Panc1 (cell line): ENCODE data around the gene IL36G. TPM values are rescaled to one million over a fixed set of nuclear protein-coding genes. Genes with fewer than 3 reads are reported as not detected.
A peak's percentile ranks its signal among the peaks of the same experiment; 100 is the strongest.

ENCODE experiments used
- ATAC-seq: fragments of 200-7000 bp; cut with Tn5 transposase; 2 replicates; pipeline ENCODE4 v1.9.1; 2020; ENCODE audit warnings: mild to moderate bottlenecking, moderate library complexity
- BruUV-seq: library from RNA; stranded (reverse); fragments of 400-500 nt; replicated peaks from 2 replicates; lab custom pipeline; 2021; lab: Mats Ljungman, UMichigan
- CTCF ChIA-PET: fragments of 300-600 bp; sonication (Branson Sonifier 250); formaldehyde crosslinking; loops from one replicate; lab custom pipeline; 2022; ENCODE audit warnings: antibody characterized with exemption; lab: Charles Lee
- POLR2A ChIA-PET: fragments of 300-600 bp; sonication (Branson Sonifier 250); formaldehyde crosslinking; loops from one replicate; lab custom pipeline; 2022; ENCODE audit warnings: antibody characterized with exemption; lab: Charles Lee
- DNase-seq: peaks from one replicate; pipeline ENCODE4 v3.0.0-alpha.2; 2010; ENCODE audit warnings: low read depth, low spot score
- H3K27ac ChIP-seq: 2 replicates; pipeline ENCODE4 v1.5.1; 2011; ENCODE audit warnings: mild to moderate bottlenecking, low read length, inconsistent platforms
- H3K27me3 ChIP-seq: fragments of 200-500 bp; sonication (Bioruptor generic); 2 replicates; pipeline ENCODE4 v1.6.0; 2014; ENCODE audit warnings: low read length, inconsistent platforms; ENCODE audit not compliant: control insufficient read depth, insufficient read depth
- H3K36me3 ChIP-seq: fragments of 200-500 bp; sonication (Bioruptor generic); 2 replicates; pipeline ENCODE4 v1.5.1; 2014; ENCODE audit warnings: inconsistent platforms, mild to moderate bottlenecking, low read length, moderate library complexity; ENCODE audit not compliant: control insufficient read depth, insufficient read depth
- H3K4me1 ChIP-seq: 2 replicates; pipeline ENCODE4 v1.5.1; 2011; ENCODE audit warnings: inconsistent platforms, mild to moderate bottlenecking, low read length, moderate library complexity; ENCODE audit not compliant: control insufficient read depth, insufficient read depth
- H3K4me3 ChIP-seq, 2 experiments: 2 replicates each; pipeline ENCODE4 v1.5.1; 2011 to 2012; ENCODE audit warnings: low read depth in 2 of 2, low read length in 2 of 2, mild to moderate bottlenecking in 2 of 2, inconsistent platforms in 1 of 2, moderate library complexity in 1 of 2
- H3K9me3 ChIP-seq: fragments of 200-500 bp; sonication (Bioruptor generic); 2 replicates; pipeline ENCODE4 v1.5.1; 2014; ENCODE audit warnings: low read depth, mild to moderate bottlenecking, inconsistent platforms, low read length, moderate library complexity; ENCODE audit not compliant: control insufficient read depth, insufficient read depth
- CTCF ChIP-seq: fragments of 450-650 bp; IDR thresholded peaks from 2 replicates; pipeline ENCODE4 v1.5.1; 2017; ENCODE audit warnings: mild to moderate bottlenecking
- POLR2AphosphoS5 ChIP-seq: IDR thresholded peaks from 2 replicates; pipeline ENCODE4 v1.6.1; 2012; ENCODE audit warnings: mild to moderate bottlenecking, low read depth, low read length, moderate library complexity
- REST ChIP-seq, 2 experiments: IDR thresholded peaks; 2 replicates each; pipeline ENCODE4 v1.6.1; 2011 to 2012; ENCODE audit warnings: low read depth in 2 of 2, control low read depth in 1 of 2, low read length in 1 of 2, mild to moderate bottlenecking in 1 of 2, moderate library complexity in 1 of 2; ENCODE audit not compliant: insufficient read depth in 1 of 2
- SIN3A ChIP-seq: IDR thresholded peaks from 2 replicates; pipeline ENCODE4 v1.6.1; 2012; ENCODE audit warnings: low read depth, mild to moderate bottlenecking, low read length, moderate library complexity, borderline replicate concordance; ENCODE audit not compliant: insufficient read depth
- TCF7L2 ChIP-seq: IDR thresholded peaks from 2 replicates; pipeline ENCODE4 v1.6.1; 2011; ENCODE audit warnings: mild to moderate bottlenecking, low read depth, low read length, inconsistent platforms
- in situ Hi-C: cut with HindIII; loops from 2 replicates; pipeline ENCODE4 v1.10.0; 2016; ENCODE audit warnings: low sequenced_read_pairs, low pct_unique_long_range_greater_than_20kb
- intact Hi-C: fragments of 100-400 bp; cut with micrococcal nuclease; formaldehyde crosslinking; loops from one replicate; pipeline ENCODE4 v1.10.0; 2022; ENCODE audit not compliant: unreplicated experiment
- total RNA-seq: library from RNA; stranded (reverse); gene quantifications from one replicate; pipeline ENCODE4 v1.2.1, GENCODE V29; 2021; ENCODE audit not compliant: unreplicated experiment

IL36G gene
- total RNA-seq, 1 experiment from 2014 or later: not detected

- no peak for DNase-seq
- no peak for ATAC-seq
- no peak overlapping the region for H3K4me3 ChIP-seq
- H3K27me3 ChIP-seq: peaks cover 14% of the 10 kb centered on the region
- H3K9me3 ChIP-seq: no peaks in the 10 kb centered on the region
- no peaks in the 10 kb centered on the region for H3K36me3 ChIP-seq
- ChIA-PET POLR2A (no interaction called here), CTCF (no interaction called here)
- H3K27ac ChIP-seq: no peak overlapping the region
- intact Hi-C loops: no loop called here
- no peaks in the 10 kb centered on the region for H3K4me1 ChIP-seq
- in situ Hi-C loops: no loop called here
- no peak for TF ChIP-seq SIN3A
- TF ChIP-seq CTCF: no peak
- TF ChIP-seq POLR2AphosphoS5: no peak
- BruUV-seq: no TSS peak
These were observed 20.3 kb upstream of the IL36G start for GRCh38 chr2:112957511-112957910.

- no peaks in the 10 kb centered on the region for H3K9me3 ChIP-seq
- no peaks in the 10 kb centered on the region for H3K36me3 ChIP-seq
- TF ChIP-seq TCF7L2: no peak
- peak; percentile 92 for TF ChIP-seq CTCF
- H3K4me3 ChIP-seq: no peak overlapping the region
- peaks cover 11% of the 10 kb centered on the region for H3K27me3 ChIP-seq
- no peak overlapping the region for H3K27ac ChIP-seq
- DNase-seq: peak; percentile 36
- BruUV-seq: no TSS peak
- CTCF ChIA-PET: interaction anchor here (0.7 to 1.0 kb wide), 3 partner anchors 17 to 945 kb away, joined by 3 to 4 read pairs (median 3); no protein-coding TSS in a partner anchor
- H3K4me1 ChIP-seq: no peaks in the 10 kb centered on the region
- POLR2A ChIA-PET: no interaction called here
- intact Hi-C loops (loop anchor here (2.0 kb wide), 1 partner anchor 210 kb away; no protein-coding TSS in a partner anchor), in situ Hi-C loops (no loop called here)
- peak; percentile 94 for ATAC-seq
These were observed 19.2 kb upstream of the IL36G start for GRCh38 chr2:112958428-112959108.

- TF ChIP-seq CTCF: peak; percentile 78
- no peak for TF ChIP-seq SIN3A
- no peak for TF ChIP-seq REST (IDR thresholded peaks at IDR 0.05; ENCODE audit: insufficient read depth in 1 of 2, low read depth in 2 of 2, low read length in 1 of 2)
- TF ChIP-seq TCF7L2: no peak
- POLR2A ChIA-PET: no interaction called here
- CTCF ChIA-PET: interaction anchor here (0.5 to 1.0 kb wide), 4 partner anchors 18 to 945 kb away, joined by 3 to 7 read pairs (median 4); no protein-coding TSS in a partner anchor
These were observed 18.5 kb upstream of the IL36G start for GRCh38 chr2:112959109-112959812.

More at GRCh38 chr2:112959109-112959812, 18.5 kb upstream of the IL36G start:
- Histone ChIP-seq H3K36me3 (no peaks in the 10 kb centered on the region), H3K4me3 (no peak overlapping the region), H3K9me3 (no peaks in the 10 kb centered on the region), H3K27me3 (peaks cover 15% of the 10 kb centered on the region), H3K4me1 (no peaks in the 10 kb centered on the region), H3K27ac (no peak overlapping the region)
- in situ Hi-C loops (no loop called here), intact Hi-C loops (loop anchor here (2.0 kb wide), 1 partner anchor 210 kb away; no protein-coding TSS in a partner anchor)
- ATAC-seq (peak; percentile 46; the same call in 1 of the 2 replicates), DNase-seq (no peak)
- BruUV-seq: no TSS peak
